Mononuclear cell (primary cell): ENCODE data around the gene KRT72. TPM values are rescaled to one million over a fixed set of nuclear protein-coding genes. Genes with fewer than 3 reads are reported as not detected.

ENCODE experiments used
- H3K27me3 ChIP-seq: 2 replicates; pipeline ENCODE4 v1.6.0; 2011; ENCODE audit warnings: low read length, control low read depth; ENCODE audit not compliant: insufficient read depth
- H3K4me1 ChIP-seq: 2 replicates; pipeline ENCODE4 v1.5.1; 2011; ENCODE audit warnings: mild to moderate bottlenecking, low read length, control low read depth; ENCODE audit not compliant: insufficient read depth
- H3K4me3 ChIP-seq: 2 replicates; pipeline ENCODE4 v1.5.1; 2011; ENCODE audit warnings: mild to moderate bottlenecking, low read length, moderate library complexity
- H3K9me3 ChIP-seq: 2 replicates; pipeline ENCODE4 v1.5.1; 2011; ENCODE audit warnings: low read depth, mild to moderate bottlenecking, control low read depth, low read length
- total RNA-seq: library from RNA; depleted of rRNA; stranded (reverse); fragments of >200 nt; gene quantifications from one replicate; pipeline ENCODE4 v1.2.3, GENCODE V29; 2012

The KRT72 gene
- total RNA-seq, 1 donor, result 10.2 TPM

- Histone ChIP-seq H3K4me1 (peaks cover 21% of the 10 kb centered on the region), H3K9me3 (no peaks in the 10 kb centered on the region), H3K27me3 (no peaks in the 10 kb centered on the region), H3K4me3 (no peak overlapping the region)
Observed at GRCh38 chr12:52582486-52582885, 18.8 kb downstream of the KRT72 start.

- Histone ChIP-seq H3K9me3 (no peaks in the 10 kb centered on the region), H3K4me3 (no peak overlapping the region), H3K4me1 (peaks cover 15% of the 10 kb centered on the region), H3K27me3 (no peaks in the 10 kb centered on the region)
Observed at GRCh38 chr12:52581481-52581880, 19.8 kb downstream of the KRT72 start.

- H3K4me1 ChIP-seq, result peaks cover 12% of the 10 kb centered on the region
- H3K27me3 ChIP-seq, result no peaks in the 10 kb centered on the region
- H3K9me3 ChIP-seq, result no peaks in the 10 kb centered on the region
- H3K4me3 ChIP-seq, result no peak overlapping the region
Observed at GRCh38 chr12:52581066-52581465, 20.2 kb downstream of the KRT72 start.

- H3K4me1 ChIP-seq, result peaks cover 8% of the 10 kb centered on the region
- H3K9me3 ChIP-seq, result no peaks in the 10 kb centered on the region
- no peaks in the 10 kb centered on the region for H3K27me3 ChIP-seq
- no peak overlapping the region for H3K4me3 ChIP-seq
Observed at GRCh38 chr12:52580496-52580895, 20.8 kb downstream of the KRT72 start.

- no peaks in the 10 kb centered on the region for H3K27me3 ChIP-seq
- H3K9me3 ChIP-seq, result no peaks in the 10 kb centered on the region
- H3K4me3 ChIP-seq, result no peak overlapping the region
- H3K4me1 ChIP-seq, result peaks cover 5% of the 10 kb centered on the region
Observed at GRCh38 chr12:52579468-52580465, 21.5 kb downstream of the KRT72 start.

GRCh38 chr12:52578469-52578868 is 22.8 kb downstream of the KRT72 start:
- H3K9me3 ChIP-seq, result no peaks in the 10 kb centered on the region
- H3K27me3 ChIP-seq, result no peaks in the 10 kb centered on the region
- H3K4me3 ChIP-seq, result no peak overlapping the region
- peaks cover 5% of the 10 kb centered on the region for H3K4me1 ChIP-seq

GRCh38 chr12:52577316-52577715 is 23.9 kb downstream of the KRT72 start:
- Histone ChIP-seq H3K9me3 (no peaks in the 10 kb centered on the region), H3K4me1 (no peaks in the 10 kb centered on the region), H3K4me3 (no peak overlapping the region), H3K27me3 (no peaks in the 10 kb centered on the region)

GRCh38 chr12:52575948-52576347 is 25.3 kb downstream of the KRT72 start:
- Histone ChIP-seq H3K9me3 (no peaks in the 10 kb centered on the region), H3K4me1 (no peaks in the 10 kb centered on the region), H3K4me3 (no peak overlapping the region), H3K27me3 (no peaks in the 10 kb centered on the region)

GRCh38 chr12:52575256-52575655 is 26.0 kb downstream of the KRT72 start:
- no peak overlapping the region for H3K4me3 ChIP-seq
- no peaks in the 10 kb centered on the region for H3K9me3 ChIP-seq
- no peaks in the 10 kb centered on the region for H3K27me3 ChIP-seq
- H3K4me1 ChIP-seq, result no peaks in the 10 kb centered on the region

GRCh38 chr12:52573743-52574142 is 27.5 kb downstream of the KRT72 start, which contains the start of gene KRT74:
Gene KRT74, minus strand, starts transcription at chr12:52573843. Its CDS starts 66 bp downstream, at chr12:52573777.
- Histone ChIP-seq H3K4me3 (no peak within 1 kb of the TSS), H3K27me3 (no peaks in the 10 kb centered on the region)

GRCh38 chr12:52573306-52573705 is 28.0 kb downstream of the KRT72 start:
- H3K27me3 ChIP-seq, result no peaks in the 10 kb centered on the region
- no peak overlapping the region for H3K4me3 ChIP-seq
- H3K9me3 ChIP-seq, result no peaks in the 10 kb centered on the region
- H3K4me1 ChIP-seq, result peaks cover 6% of the 10 kb centered on the region

More at GRCh38 chr12:52573743-52574142, 27.5 kb downstream of the KRT72 start, which contains the start of gene KRT74:
- Histone ChIP-seq H3K4me1 (peaks cover 1% of the 10 kb centered on the region), H3K9me3 (no peaks in the 10 kb centered on the region)

GRCh38 chr12:52570511-52570910 is 30.8 kb downstream of the KRT72 start:
- H3K4me1 ChIP-seq, result peaks cover 18% of the 10 kb centered on the region
- H3K4me3 ChIP-seq, result no peak overlapping the region
- H3K27me3 ChIP-seq, result no peaks in the 10 kb centered on the region
- H3K9me3 ChIP-seq, result no peaks in the 10 kb centered on the region

- no peaks in the 10 kb centered on the region for H3K9me3 ChIP-seq
- H3K4me1 ChIP-seq, result peaks cover 18% of the 10 kb centered on the region
- H3K27me3 ChIP-seq, result no peaks in the 10 kb centered on the region
- no peak overlapping the region for H3K4me3 ChIP-seq
Observed at GRCh38 chr12:52568111-52568510, 33.2 kb downstream of the KRT72 start.

GRCh38 chr12:52566847-52567291 is 34.4 kb downstream of the KRT72 start:
- Histone ChIP-seq H3K4me1 (peaks cover 18% of the 10 kb centered on the region), H3K9me3 (no peaks in the 10 kb centered on the region), H3K27me3 (no peaks in the 10 kb centered on the region), H3K4me3 (no peak overlapping the region)

GRCh38 chr12:52564582-52564981 is 36.7 kb downstream of the KRT72 start:
- Histone ChIP-seq H3K4me1 (peaks cover 25% of the 10 kb centered on the region), H3K4me3 (no peak overlapping the region), H3K9me3 (no peaks in the 10 kb centered on the region), H3K27me3 (no peaks in the 10 kb centered on the region)
